ENCODE data around the gene SH3RF3. TPM values are rescaled to one million over a fixed set of nuclear protein-coding genes. Genes with fewer than 3 reads are reported as not detected.

The SH3RF3 gene
- total and polyA plus RNA-seq, 9 of the 15 experiments (the other 6 are each of a cell fraction or from before 2014, with no cell fraction given), result 0.02 TPM; not detected in 8

- ATAC-seq (no peak), DNase-seq (ENCODE audit: extremely low read depth in 1 of 4, low spot score in 3 of 4) (no peak), FAIRE-seq (no peak)
- Histone ChIP-seq H3K4me1 (replicated peaks in 1 of 2; ENCODE audit: control insufficient read depth in 2 of 2, insufficient read depth in 2 of 2, low read length in 2 of 2) (no peaks in the 10 kb centered on the region), H3K27ac (ENCODE audit: extremely low read depth, low read depth, low read length) (no peak overlapping the region), H3K4me2 (ENCODE audit: insufficient read depth, low read length) (no peak overlapping the region), H2AFZ (ENCODE audit: low read depth, low read length) (no peak overlapping the region), H3K36me3 (ENCODE audit: control insufficient read depth, insufficient read depth, low read length) (no peaks in the 10 kb centered on the region), H3K4me3 (no peak overlapping the region), H3K9me3 (replicated peaks; ENCODE audit: control insufficient read depth, insufficient read depth, low read depth, low read length) (no peaks in the 10 kb centered on the region), H3K9ac (ENCODE audit: insufficient read depth in 1 of 2, low read depth in 2 of 2, low read length in 2 of 2) (no peak overlapping the region), H3K9me1 (ENCODE audit: control insufficient read depth, insufficient read depth, low read length) (no peaks in the 10 kb centered on the region), H3K79me2 (ENCODE audit: control insufficient read depth, insufficient read depth, low read length) (no peaks in the 10 kb centered on the region), H3K27me3 (ENCODE audit: control insufficient read depth in 2 of 2, insufficient read depth in 2 of 2, low read length in 2 of 2) (peaks cover 13 to 63% of the 10 kb centered on the region in 2 experiments), H4K20me1 (replicated peaks; ENCODE audit: control insufficient read depth, insufficient read depth, low read length) (0 out of 2 replicates have a peak, but pooled peaks cover 10% of the 10 kb centered on the region)
- intact Hi-C loops (cut with micrococcal nuclease) (no loop called here), in situ Hi-C loops (cut with MboI) (no loop called here)
- POLR2A ChIA-PET, result no interaction called here
- TF ChIP-seq GTF2E2 (tag; IDR thresholded peaks at IDR 0.05), result no peak
- no peak for TF ChIP-seq TCF15 (CRISPR knock-in tag; IDR thresholded peaks at IDR 0.05)
- no peak for TF ChIP-seq GATAD2A (IDR thresholded peaks at IDR 0.05)
- TF ChIP-seq PHF8 (IDR thresholded peaks at IDR 0.05; ENCODE audit: borderline replicate concordance, low read length), result no peak
- TF ChIP-seq HNRNPLL (IDR thresholded peaks at IDR 0.05; ENCODE audit: low read depth, low read length, poor library complexity, severe bottlenecking), result no peak
- no peak for TF ChIP-seq ZNF584 (CRISPR knock-in tag; IDR thresholded peaks at IDR 0.05; ENCODE audit: low read depth)
- TF ChIP-seq ZNF668 (CRISPR knock-in tag; IDR thresholded peaks at IDR 0.05), result no peak
- no peak for TF ChIP-seq ZNF644 (tag; IDR thresholded peaks at IDR 0.05; ENCODE audit: low read depth)
- no peak for TF ChIP-seq GATAD2B (IDR thresholded peaks at IDR 0.05; ENCODE audit: borderline replicate concordance)
- no peak for TF ChIP-seq ZNF76 (CRISPR knock-in tag; IDR thresholded peaks at IDR 0.05; ENCODE audit: borderline replicate concordance)
- TF ChIP-seq SAP30 (IDR thresholded peaks at IDR 0.05; ENCODE audit: borderline replicate concordance, insufficient read depth, low read depth, low read length, poor library complexity, severe bottlenecking), result no peak
- TF ChIP-seq, protein P1, sequence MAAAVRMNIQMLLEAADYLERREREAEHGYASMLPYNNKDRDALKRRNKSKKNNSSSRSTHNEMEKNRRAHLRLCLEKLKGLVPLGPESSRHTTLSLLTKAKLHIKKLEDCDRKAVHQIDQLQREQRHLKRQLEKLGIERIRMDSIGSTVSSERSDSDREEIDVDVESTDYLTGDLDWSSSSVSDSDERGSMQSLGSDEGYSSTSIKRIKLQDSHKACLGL (CRISPR knock-in tag; IDR thresholded peaks at IDR 0.05; ENCODE audit: borderline replicate concordance, poor library complexity, severe bottlenecking), result no peak
- no peak for TF ChIP-seq GATA2 (CRISPR knock-in tag; IDR thresholded peaks at IDR 0.05)
- no peak for TF ChIP-seq RBFOX2 (IDR thresholded peaks at IDR 0.05; ENCODE audit: low read depth, low read length)
- no peak for TF ChIP-seq ZNF583 (CRISPR knock-in tag; IDR thresholded peaks at IDR 0.05)
- TF ChIP-seq TAF15 (IDR thresholded peaks at IDR 0.05; ENCODE audit: low read depth, low read length), result no peak
- CTCF ChIA-PET (ENCODE audit: low intra/inter-chr PET ratio), result no interaction called here
- 0% methylated on average over 7 of the region's 7 CpGs for WGBS (ENCODE audit: insufficient coverage, low coverage, missing lambda C conversion rate)
- BruUV-seq (replicated peaks), result no TSS peak
Observed at GRCh38 chr2:109379507-109379906, 250.5 kb downstream of the SH3RF3 start.
